Measurements from ENCODE around the gene LSMEM2. TPM values are rescaled to one million over a fixed set of nuclear protein-coding genes. Genes with fewer than 3 reads are reported as not detected.
"Not testable (repeated sequence)": the region's sequence is repeated elsewhere in the genome, so short reads cannot be mapped to it uniquely, and the experiment has no call there.

LSMEM2 gene
- total RNA-seq, 1 donor from 2014 or later: not detected

DNA sequence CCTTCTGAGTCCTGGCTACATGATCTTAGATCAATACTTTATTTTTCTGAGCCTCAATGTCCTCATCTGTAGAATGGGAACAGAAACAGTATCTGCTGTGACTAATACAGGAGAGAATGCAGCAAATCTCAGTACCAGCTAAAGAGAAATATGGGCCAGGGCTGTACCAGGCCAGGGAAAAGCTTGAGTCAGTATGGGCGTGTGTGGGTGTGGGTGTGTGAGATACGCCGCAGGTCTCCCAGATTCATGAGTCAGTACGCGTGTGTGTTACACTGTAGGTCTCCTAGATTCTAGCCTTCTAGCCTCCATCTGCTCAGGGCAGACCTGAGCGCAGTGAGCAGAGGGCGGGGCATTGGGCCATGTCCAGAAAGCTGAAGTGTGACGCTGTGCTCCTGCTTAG, 27.7 kb upstream of the LSMEM2 start:
- Mint-ChIP-seq H3K27ac (peak overlapping the region; percentile 80), H3K9me3 (no peaks in the 10 kb centered on the region), H3K4me1 (peaks cover 24% of the 10 kb centered on the region), H3K4me3 (no peak overlapping the region), H3K27me3 (no peaks in the 10 kb centered on the region), H3K36me3 (ENCODE audit: low read depth) (peaks cover 21% of the 10 kb centered on the region)
- intact Hi-C loops (cut with micrococcal nuclease): no loop called here
- no peak for DNase-seq

DNA sequence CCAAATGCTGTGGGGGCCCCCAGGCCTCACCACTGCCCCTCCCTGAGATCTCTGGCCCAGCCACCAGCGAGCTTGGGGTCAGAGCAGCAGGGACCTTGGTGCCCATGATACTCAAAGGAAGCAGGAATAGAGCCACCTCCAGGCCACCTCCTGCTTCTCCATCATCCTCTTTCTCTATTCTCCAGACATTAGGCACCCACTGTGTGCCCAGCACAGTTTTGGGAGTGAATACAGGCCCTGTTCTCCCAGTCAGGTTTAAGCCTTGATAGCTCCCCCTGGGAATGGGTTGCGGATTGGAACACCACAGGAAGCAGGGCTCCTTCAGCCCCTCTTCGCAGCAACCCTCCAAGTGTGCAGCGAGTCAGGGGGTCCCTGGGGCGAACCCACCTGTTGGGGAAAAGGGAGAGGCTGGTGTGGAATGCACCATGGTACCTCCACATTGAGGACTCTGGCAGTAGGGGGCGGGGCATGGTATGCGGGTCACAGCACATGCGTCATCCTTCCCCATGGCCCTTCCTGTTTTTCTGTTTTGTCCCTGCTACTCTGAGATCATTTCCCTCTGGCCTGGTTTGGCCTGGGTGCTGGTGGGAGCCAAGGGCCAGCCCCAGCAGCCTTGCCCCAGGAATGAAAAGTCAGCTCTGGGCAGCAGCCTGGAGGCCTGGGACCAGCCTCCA, 24.2 kb upstream of the LSMEM2 start:
- no peak overlapping the region for H3K27ac Mint-ChIP-seq
- H3K36me3 Mint-ChIP-seq (ENCODE audit: low read depth): peaks cover 39% of the 10 kb centered on the region
- H3K4me3 Mint-ChIP-seq: no peak overlapping the region
- DNase-seq: no peak
- no peaks in the 10 kb centered on the region for H3K27me3 Mint-ChIP-seq
- H3K9me3 Mint-ChIP-seq: no peaks in the 10 kb centered on the region
- H3K4me1 Mint-ChIP-seq: peaks cover 12% of the 10 kb centered on the region
- intact Hi-C loops (cut with micrococcal nuclease): no loop called here

DNA sequence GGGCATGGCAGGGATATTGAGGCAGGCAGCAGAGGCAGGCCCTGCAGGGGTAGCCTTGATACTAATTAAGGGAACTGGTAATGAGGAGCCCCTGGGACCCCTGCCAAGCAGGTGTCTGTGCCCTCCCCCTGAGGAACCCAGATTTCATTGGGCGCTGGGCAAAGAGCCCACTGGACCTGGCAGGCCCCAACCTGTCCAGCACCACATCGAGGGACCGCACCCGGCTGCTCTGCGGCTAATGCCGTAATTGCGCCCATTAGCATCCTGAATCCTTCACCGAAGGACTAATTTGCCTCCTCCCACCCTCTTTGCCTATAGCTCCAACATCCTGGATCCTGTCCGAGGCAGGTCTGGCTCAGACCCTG, 23.7 kb upstream of the LSMEM2 start:
- H3K27ac Mint-ChIP-seq: no peak overlapping the region
- intact Hi-C loops (cut with micrococcal nuclease): no loop called here
- no peak for DNase-seq
- no peaks in the 10 kb centered on the region for H3K9me3 Mint-ChIP-seq
- no peak overlapping the region for H3K4me3 Mint-ChIP-seq
- peaks cover 11% of the 10 kb centered on the region for H3K4me1 Mint-ChIP-seq
- no peaks in the 10 kb centered on the region for H3K27me3 Mint-ChIP-seq
- H3K36me3 Mint-ChIP-seq (ENCODE audit: low read depth): peaks cover 39% of the 10 kb centered on the region

DNA sequence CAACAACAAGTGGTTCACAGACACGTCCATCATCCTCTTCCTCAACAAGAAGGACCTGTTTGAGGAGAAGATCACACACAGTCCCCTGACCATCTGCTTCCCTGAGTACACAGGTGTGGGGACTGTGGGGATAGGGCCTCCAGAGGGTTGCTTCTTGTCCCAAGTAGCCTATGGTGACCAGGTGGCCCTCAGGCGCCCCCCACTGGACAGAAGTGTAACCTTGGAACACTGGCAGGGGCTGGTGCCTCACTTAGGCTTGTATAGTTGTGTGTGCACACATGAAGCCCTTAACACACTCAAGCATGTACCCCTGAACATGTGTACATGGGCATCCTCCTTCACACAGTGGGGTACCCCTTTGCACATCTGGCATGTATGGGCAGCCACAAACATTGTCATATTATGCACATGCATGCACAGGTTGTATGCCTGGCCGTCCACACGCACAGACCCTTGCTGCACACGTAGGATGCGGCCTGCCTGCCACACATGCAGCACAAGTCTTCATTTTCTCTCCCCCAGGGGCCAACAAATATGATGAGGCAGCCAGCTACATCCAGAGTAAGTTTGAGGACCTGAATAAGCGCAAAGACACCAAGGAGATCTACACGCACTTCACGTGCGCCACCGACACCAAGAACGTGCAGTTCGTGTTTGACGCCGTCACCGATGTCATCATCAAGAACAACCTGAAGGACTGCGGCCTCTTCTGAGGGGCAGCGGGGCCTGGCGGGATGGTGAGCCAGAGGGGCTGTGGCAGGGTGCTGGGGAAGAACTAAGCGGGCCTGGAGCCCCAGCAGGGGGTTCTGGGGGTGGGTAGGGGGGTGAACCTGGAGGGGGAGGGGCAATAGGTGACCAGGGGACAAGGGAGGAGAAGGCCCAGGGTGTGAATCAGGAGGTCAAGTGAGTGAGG, 21.7 kb upstream of the LSMEM2 start:
- no peaks in the 10 kb centered on the region for H3K27me3 Mint-ChIP-seq
- intact Hi-C loops (cut with micrococcal nuclease): no loop called here
- H3K36me3 Mint-ChIP-seq (ENCODE audit: low read depth): peaks cover 34% of the 10 kb centered on the region
- H3K4me1 Mint-ChIP-seq: peaks cover 5% of the 10 kb centered on the region
- peak; percentile 80 for DNase-seq
- no peaks in the 10 kb centered on the region for H3K9me3 Mint-ChIP-seq
- no peak overlapping the region for H3K4me3 Mint-ChIP-seq
- no peak overlapping the region for H3K27ac Mint-ChIP-seq

DNA sequence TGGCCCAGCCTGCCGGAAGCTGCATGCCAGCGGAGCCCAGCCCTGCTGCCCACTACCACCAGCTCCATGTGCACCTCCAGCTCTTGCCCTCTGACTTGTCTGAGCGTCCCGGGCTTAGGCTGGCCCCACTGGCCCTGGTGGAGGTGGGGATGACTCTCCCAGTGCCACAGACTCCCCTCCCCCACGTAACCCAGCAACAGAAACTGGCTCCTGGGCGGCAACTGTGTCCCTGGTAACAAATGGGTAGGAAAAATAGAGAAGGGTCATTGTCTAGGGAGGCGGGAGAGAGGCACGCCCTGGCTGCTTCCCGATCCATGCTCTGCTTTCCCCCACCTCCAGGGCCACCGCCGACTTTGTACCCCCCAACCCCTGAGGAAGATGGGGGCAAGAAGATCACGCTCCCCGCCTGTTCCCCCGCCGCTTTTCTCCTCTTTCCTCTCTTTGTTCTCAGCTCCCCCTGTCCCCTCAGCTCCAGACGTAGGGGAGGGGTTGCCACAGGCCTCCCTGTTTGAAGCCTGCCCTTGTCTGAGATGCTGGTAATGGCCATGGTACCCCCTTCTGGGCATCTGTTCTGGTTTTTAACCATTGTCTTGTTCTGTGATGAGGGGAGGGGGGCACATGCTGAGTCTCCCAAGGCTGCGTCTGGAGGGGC, 20.7 kb upstream of the LSMEM2 start:
- Mint-ChIP-seq H3K9me3 (no peaks in the 10 kb centered on the region), H3K27me3 (no peaks in the 10 kb centered on the region), H3K4me1 (peaks cover 5% of the 10 kb centered on the region), H3K4me3 (no peak overlapping the region), H3K36me3 (ENCODE audit: low read depth) (peaks cover 34% of the 10 kb centered on the region), H3K27ac (no peak overlapping the region)
- intact Hi-C loops (cut with micrococcal nuclease): no loop called here
- DNase-seq: no peak

DNA sequence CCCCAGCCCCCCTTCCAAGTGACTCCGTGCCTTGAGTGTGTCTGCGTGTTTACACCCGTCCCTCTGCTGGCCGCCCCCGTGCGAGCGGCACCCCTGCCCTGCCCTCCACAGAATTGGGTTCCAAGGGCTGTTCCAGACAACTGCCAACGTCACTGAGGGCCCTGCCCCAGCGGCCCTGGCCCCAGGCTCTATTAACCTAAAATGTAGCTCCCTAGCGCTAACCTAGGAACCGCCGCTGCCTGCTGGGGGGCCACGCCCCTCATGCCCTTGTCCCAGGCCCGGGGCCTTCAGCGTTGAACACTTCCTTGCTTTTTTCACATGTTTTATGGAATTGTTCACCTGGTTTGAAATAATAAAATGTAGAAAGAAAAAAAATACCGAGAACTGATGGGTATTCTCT, 19.9 kb upstream of the LSMEM2 start:
- peaks cover 26% of the 10 kb centered on the region for H3K36me3 Mint-ChIP-seq (ENCODE audit: low read depth)
- intact Hi-C loops (cut with micrococcal nuclease): no loop called here
- H3K9me3 Mint-ChIP-seq: no peaks in the 10 kb centered on the region
- peaks cover 5% of the 10 kb centered on the region for H3K4me1 Mint-ChIP-seq
- no peak for DNase-seq
- H3K27ac Mint-ChIP-seq: no peak overlapping the region
- peak overlapping the region; percentile 21 for H3K4me3 Mint-ChIP-seq
- no peaks in the 10 kb centered on the region for H3K27me3 Mint-ChIP-seq

DNA sequence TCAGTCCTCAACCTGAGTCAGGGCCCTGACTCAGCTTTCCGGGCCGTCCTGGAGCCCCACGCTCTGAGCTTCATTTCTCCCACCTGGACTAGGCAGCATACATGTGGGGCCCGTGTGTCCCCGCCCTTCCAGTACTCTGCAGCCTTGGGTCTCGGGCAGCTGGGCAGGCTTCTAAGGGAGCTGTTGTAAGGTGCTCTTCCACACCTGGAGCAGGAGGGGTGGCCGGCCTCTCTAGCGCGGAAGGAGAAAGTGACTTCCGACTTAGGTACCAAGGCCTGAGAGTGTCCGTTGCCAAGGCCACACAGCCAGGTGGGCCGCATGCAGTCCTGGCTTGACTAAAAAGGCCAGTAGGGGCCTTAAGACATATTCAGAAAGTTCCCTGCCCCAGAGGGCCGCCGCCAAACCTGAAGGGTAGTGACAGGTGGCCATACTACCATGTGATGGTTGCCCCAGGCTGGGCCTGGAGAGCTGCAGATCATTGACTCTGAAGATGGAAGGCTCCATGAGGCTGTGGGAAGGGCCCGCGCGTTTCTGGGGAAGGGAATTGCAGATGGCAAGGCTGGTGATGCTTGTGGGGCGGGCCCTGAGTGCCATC, 19.4 kb upstream of the LSMEM2 start:
- H3K4me1 Mint-ChIP-seq: peaks cover 5% of the 10 kb centered on the region
- H3K9me3 Mint-ChIP-seq: no peaks in the 10 kb centered on the region
- peak overlapping the region; percentile 71 for H3K4me3 Mint-ChIP-seq
- peaks cover 24% of the 10 kb centered on the region for H3K36me3 Mint-ChIP-seq (ENCODE audit: low read depth)
- H3K27ac Mint-ChIP-seq: peak overlapping the region; percentile 81
- no peaks in the 10 kb centered on the region for H3K27me3 Mint-ChIP-seq
- intact Hi-C loops (cut with micrococcal nuclease): loop anchor here (1.0 kb wide), 3 partner anchors 13 to 32 kb away; no protein-coding TSS in a partner anchor
- no peak for DNase-seq

DNA sequence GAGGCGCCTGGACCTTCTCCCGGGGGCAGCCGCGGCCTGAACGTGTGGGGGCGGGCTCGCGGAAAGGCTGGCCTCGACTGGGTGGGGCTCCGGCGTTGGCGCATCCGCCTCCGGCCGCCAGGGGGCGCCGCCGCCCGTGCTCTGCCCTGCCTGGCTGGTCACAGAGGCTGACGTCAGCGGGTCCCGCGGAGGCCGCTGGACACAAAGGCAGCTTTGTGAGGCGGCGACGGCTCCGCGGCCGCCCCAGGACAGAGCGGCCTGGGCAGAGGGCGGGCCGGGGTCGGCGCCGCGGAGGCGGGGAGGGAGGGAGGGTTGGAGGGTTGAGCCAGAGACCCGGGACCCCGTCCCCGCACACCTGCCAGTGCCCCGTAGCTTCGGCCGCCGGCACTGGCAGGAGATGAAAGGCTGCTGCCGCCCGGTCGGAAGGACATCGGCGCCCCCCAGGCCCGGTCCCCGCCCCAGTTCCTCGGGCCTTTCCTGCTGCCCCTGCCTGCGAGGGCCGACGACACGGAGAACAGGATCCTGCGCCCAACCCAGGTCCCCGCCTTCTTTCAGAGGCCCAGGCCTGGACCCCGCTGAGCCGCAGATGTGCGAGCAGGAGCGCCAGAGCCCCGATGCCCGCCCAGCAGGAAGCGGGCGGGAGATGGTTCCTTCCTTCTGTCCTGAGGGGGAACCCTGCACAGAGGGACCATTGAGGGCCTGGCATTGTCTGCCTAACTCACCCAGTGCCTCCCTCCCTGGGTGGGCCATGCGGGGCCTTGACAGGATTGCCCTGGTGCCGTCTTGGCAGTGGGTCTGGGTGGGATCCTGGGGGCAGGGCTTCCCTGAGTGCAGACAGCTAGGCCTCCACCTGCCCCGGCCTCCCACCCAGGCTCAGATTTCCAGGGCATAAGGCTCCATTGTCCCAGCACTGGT, 18.6 kb upstream of the LSMEM2 start:
- DNase-seq: peak; percentile 97
- no peaks in the 10 kb centered on the region for H3K27me3 Mint-ChIP-seq
- intact Hi-C loops (cut with micrococcal nuclease): loop anchor here (1.0 kb wide), 3 partner anchors 12 to 33 kb away; no protein-coding TSS in a partner anchor
- no peaks in the 10 kb centered on the region for H3K9me3 Mint-ChIP-seq
- peak overlapping the region; percentile 71 for H3K4me3 Mint-ChIP-seq
- H3K36me3 Mint-ChIP-seq (ENCODE audit: low read depth): peaks cover 22% of the 10 kb centered on the region
- H3K4me1 Mint-ChIP-seq: peaks cover 5% of the 10 kb centered on the region
- peak overlapping the region; percentile 81 for H3K27ac Mint-ChIP-seq

DNA sequence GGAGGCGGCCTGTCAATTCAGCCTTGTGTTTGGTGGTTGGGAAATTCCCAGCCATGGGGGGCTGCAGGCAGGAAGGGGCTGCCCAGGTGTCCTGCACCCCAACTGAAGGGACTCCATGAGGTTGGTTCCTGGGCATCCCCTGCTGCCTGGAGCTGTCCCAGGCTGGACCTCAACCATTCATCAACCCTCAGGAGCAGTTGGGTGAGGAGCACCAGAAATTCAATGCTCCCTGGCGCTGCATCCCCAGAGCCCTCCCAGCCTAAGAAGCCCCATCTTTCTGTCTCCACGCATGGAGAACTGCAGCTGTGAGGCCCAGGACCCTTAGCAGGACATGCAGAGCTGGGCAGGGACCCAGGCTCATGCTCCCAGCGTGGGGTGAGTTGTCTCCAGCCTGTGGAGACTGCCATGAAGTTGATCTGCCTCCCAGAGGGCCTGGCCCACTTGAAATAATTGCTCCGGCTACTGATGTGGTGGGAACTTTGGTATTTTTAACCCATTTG, 17.9 kb upstream of the LSMEM2 start:
- Mint-ChIP-seq H3K27ac (peak overlapping the region; percentile 32), H3K27me3 (peaks cover 4% of the 10 kb centered on the region), H3K4me3 (peak overlapping the region; percentile 71), H3K9me3 (no peaks in the 10 kb centered on the region), H3K4me1 (peaks cover 5% of the 10 kb centered on the region), H3K36me3 (ENCODE audit: low read depth) (peaks cover 22% of the 10 kb centered on the region)
- intact Hi-C loops (cut with micrococcal nuclease): loop anchor here (1.0 kb wide), 3 partner anchors 11 to 34 kb away; no protein-coding TSS in a partner anchor
- DNase-seq: no peak

DNA sequence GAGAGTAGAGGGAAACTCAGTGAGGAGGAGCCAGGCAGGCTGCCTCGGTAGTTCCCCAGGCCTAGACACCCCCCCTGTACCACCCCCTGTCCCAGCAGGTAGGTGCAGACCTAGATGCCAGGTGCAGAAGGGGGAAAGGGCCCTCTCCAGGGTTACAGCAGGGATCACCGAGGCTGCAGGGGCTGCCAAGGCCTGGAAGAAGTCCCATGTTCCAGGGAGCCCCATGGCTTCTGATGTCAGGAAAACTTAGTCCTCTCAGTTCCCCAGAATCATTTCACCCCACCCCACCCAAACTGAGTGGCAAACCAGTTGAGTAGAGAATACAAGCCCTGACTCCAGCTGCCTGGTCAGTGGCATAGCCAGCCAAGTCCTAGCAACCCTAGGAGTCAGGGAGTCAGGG, 17.4 kb upstream of the LSMEM2 start:
- peak overlapping the region; percentile 32 for H3K27ac Mint-ChIP-seq

DNA sequence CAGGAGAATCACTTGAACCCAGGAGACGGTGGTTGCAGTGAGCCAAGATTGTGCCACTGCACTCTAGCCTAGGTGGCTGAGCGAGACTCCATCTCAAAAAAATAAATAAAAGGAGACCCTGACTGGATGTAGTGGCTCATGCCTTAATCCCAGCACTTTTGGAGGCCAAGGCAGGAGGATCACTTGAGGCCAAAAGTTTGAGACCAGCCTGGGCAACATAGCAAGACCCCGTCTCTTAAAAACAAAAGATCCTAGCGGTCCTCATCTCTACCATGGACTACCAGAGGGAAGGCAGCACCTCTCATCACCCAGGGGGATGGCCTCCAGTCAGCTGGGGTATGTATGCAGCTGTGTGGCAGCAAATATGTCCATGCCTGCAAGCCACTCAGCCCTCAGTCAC, 16.7 kb upstream of the LSMEM2 start:
- H3K4me3 Mint-ChIP-seq, H3K9me3 Mint-ChIP-seq: not testable (repeated sequence)
- H3K36me3 Mint-ChIP-seq (ENCODE audit: low read depth): peaks cover 11% of the 10 kb centered on the region

More for the DNA sequence above, 17.4 kb upstream of the LSMEM2 start:
- intact Hi-C loops (cut with micrococcal nuclease): no loop called here
- peaks cover 18% of the 10 kb centered on the region for H3K36me3 Mint-ChIP-seq (ENCODE audit: low read depth)
- H3K4me3 Mint-ChIP-seq: peak overlapping the region; percentile 24
- H3K4me1 Mint-ChIP-seq: peaks cover 5% of the 10 kb centered on the region
- no peaks in the 10 kb centered on the region for H3K9me3 Mint-ChIP-seq
- H3K27me3 Mint-ChIP-seq: peaks cover 6% of the 10 kb centered on the region
- DNase-seq: no peak

DNA sequence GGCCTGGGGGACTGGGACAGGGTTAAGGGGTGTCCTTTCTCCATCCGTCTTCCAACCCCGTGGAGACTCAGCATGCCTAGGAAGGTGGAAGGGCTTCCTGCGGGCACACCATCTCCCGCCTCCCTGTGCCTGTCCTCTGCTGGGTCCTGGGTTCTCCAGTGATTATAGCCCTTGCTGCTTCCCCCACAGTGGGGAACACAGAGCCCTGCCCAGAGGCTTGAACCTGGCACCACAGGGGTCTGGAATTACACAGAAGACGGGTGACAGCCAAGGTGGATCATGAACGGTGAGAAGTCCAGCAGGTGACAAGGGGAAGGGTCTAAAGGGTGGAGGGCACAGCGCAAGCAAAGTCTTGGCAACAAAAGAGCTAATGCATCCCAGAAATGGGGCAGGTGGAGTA, 16.1 kb upstream of the LSMEM2 start:
- no peak overlapping the region for H3K4me3 Mint-ChIP-seq
- no peaks in the 10 kb centered on the region for H3K9me3 Mint-ChIP-seq
- no peak overlapping the region for H3K27ac Mint-ChIP-seq
- H3K27me3 Mint-ChIP-seq: peaks cover 16% of the 10 kb centered on the region
- peaks cover 5% of the 10 kb centered on the region for H3K4me1 Mint-ChIP-seq
- peaks cover 6% of the 10 kb centered on the region for H3K36me3 Mint-ChIP-seq (ENCODE audit: low read depth)
- no peak for DNase-seq
- intact Hi-C loops (cut with micrococcal nuclease): no loop called here

More for the DNA sequence above, 16.7 kb upstream of the LSMEM2 start:
- peaks cover 13% of the 10 kb centered on the region for H3K27me3 Mint-ChIP-seq
- H3K27ac Mint-ChIP-seq; DNase-seq; intact Hi-C loops (cut with micrococcal nuclease); H3K4me1 Mint-ChIP-seq: not testable (repeated sequence)

Measured in activated CD4-positive, alpha-beta T cell treated with anti-CD3 and anti-CD28 coated beads, Interleukin-2, amount 10 ng/mL, durations not matched to agents 24 days and 14 days (primary cell).